MCF 10A (cell line): ENCODE data around the gene LILRA1. TPM values are rescaled to one million over a fixed set of nuclear protein-coding genes. Genes with fewer than 3 reads are reported as not detected.
"Not testable (repeated sequence)": the region's sequence is repeated elsewhere in the genome, so short reads cannot be mapped to it uniquely, and the experiment has no call there.

Experiments
- Bru-seq: library from RNA; stranded (reverse); fragments of 400-500 nt; gene quantifications from one replicate; lab custom pipeline; 2021; lab: Mats Ljungman, UMichigan
- BruChase-seq, 2 experiments: library from RNA; stranded (reverse); fragments of 400-500 nt; gene quantifications; one replicate each; lab custom pipeline; 2021; lab: Mats Ljungman, UMichigan
- BruUV-seq: library from RNA; stranded (reverse); fragments of 400-500 nt; replicated peaks from 2 replicates; lab custom pipeline; 2021; lab: Mats Ljungman, UMichigan
- CTCF ChIA-PET: fragments of 300-600 bp; sonication (Branson Sonifier 250); formaldehyde crosslinking; extraction: SDS; loops from one replicate; lab custom pipeline; 2021; ENCODE audit warnings: antibody characterized with exemption, inconsistent platforms; lab: Yijun Ruan, JAX
- POLR2A ChIA-PET: fragments of 300-600, 350-650 bp; sonication (Branson Sonifier 250); formaldehyde crosslinking; extraction: SDS; loops from one replicate; lab custom pipeline; 2020; ENCODE audit warnings: antibody characterized with exemption, inconsistent platforms; lab: Yijun Ruan, JAX
- DNase-seq: peaks from one replicate; pipeline ENCODE4 v3.0.0-alpha.2; 2018; ENCODE audit not compliant: unreplicated experiment
- H3K27ac Mint-ChIP-seq: one replicate; pipeline ENCODE4 v1.8.0; 2022; ENCODE audit warnings: mild to moderate bottlenecking, low read depth, mixed read lengths; ENCODE audit not compliant: unreplicated experiment
- H3K27me3 Mint-ChIP-seq: one replicate; pipeline ENCODE4 v1.8.0; 2022; ENCODE audit warnings: mixed read lengths; ENCODE audit not compliant: insufficient read depth, unreplicated experiment
- H3K36me3 Mint-ChIP-seq: one replicate; pipeline ENCODE4 v1.8.0; 2022; ENCODE audit warnings: mild to moderate bottlenecking, moderate library complexity, mixed read lengths; ENCODE audit not compliant: insufficient read depth, unreplicated experiment
- H3K4me1 Mint-ChIP-seq: one replicate; pipeline ENCODE4 v1.8.0; 2022; ENCODE audit warnings: mixed read lengths; ENCODE audit not compliant: insufficient read depth, unreplicated experiment
- H3K4me3 Mint-ChIP-seq: one replicate; pipeline ENCODE4 v1.8.0; 2022; ENCODE audit warnings: mild to moderate bottlenecking, moderate library complexity, mixed read lengths; ENCODE audit not compliant: unreplicated experiment
- H3K9me3 Mint-ChIP-seq: one replicate; pipeline ENCODE4 v1.8.0; 2022; ENCODE audit warnings: mixed read lengths; ENCODE audit not compliant: unreplicated experiment
- CTCF ChIP-seq: fragments of 200-600 bp; IDR thresholded peaks from one replicate; pipeline ENCODE4 v1.8.0; 2022; ENCODE audit warnings: antibody characterized with exemption, mild to moderate bottlenecking; ENCODE audit not compliant: unreplicated experiment
- intact Hi-C: fragments of 100-400 bp; cut with micrococcal nuclease; formaldehyde crosslinking; loops from 2 replicates; pipeline ENCODE4 v1.14.1; 2022
- long read RNA-seq: library from polyadenylated mRNA; stranded (forward); transcript quantifications from one replicate; pipeline ENCODE4 v2.0.0, GENCODE V29; 2022
- total RNA-seq: library from RNA; stranded (reverse); gene quantifications from 2 replicates; pipeline ENCODE4 v1.2.3, GENCODE V29; 2022

The LILRA1 gene
- not detected in 2 replicates for total RNA-seq
- Bru-seq, nascent RNA: not detected
- BruChase-seq, experiment 1, labeled RNA remaining after a 6-hour chase: not detected
- BruChase-seq, experiment 2, labeled RNA remaining after a 2-hour chase: not detected
- long read RNA-seq: 0 reads

- H3K27me3 Mint-ChIP-seq, DNase-seq, H3K36me3 Mint-ChIP-seq, H3K4me1 Mint-ChIP-seq, intact Hi-C loops, BruUV-seq, H3K27ac Mint-ChIP-seq, H3K4me3 Mint-ChIP-seq: not testable (repeated sequence)
- peaks cover 21% of the 10 kb centered on the region for H3K9me3 Mint-ChIP-seq
- ChIA-PET POLR2A (interaction anchor here (0.6 kb wide), 1 partner anchor 21 kb away, joined by 6 read pairs; no protein-coding TSS in a partner anchor), CTCF (interaction anchor here (0.6 kb wide), 1 partner anchor 334 kb away, joined by 3 read pairs; no protein-coding TSS in a partner anchor)
These were observed at the start of gene LILRA1 for GRCh38 chr19:54593445-54593844. LILRA1 (plus strand) TSS chr19:54593632; CDS start chr19:54594245, 613 bp downstream.

DNA sequence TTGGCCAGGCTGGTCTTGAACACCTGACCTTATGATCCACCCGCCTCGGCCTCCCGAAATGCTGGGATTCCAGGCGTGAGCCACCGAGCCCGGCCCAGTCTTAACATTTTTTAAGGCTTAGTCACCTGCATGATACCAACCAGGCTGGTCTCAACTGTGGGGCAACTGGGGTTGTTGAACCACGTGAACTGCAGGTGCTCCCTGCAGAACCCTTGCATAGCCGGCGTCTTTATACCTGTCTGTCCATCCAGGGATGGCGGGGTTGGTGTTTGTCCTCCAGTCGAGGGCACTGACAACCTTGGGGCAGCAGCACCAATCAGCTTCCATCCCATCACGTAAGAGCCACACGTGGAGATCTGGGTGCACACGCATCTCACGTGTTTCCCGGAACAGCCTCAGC, 44.6 kb upstream of the LILRA1 start:
- peaks cover 32% of the 10 kb centered on the region for H3K9me3 Mint-ChIP-seq
- intact Hi-C loops: no loop called here
- no peaks in the 10 kb centered on the region for H3K36me3 Mint-ChIP-seq
- BruUV-seq: no TSS peak
- H3K4me1 Mint-ChIP-seq: no peaks in the 10 kb centered on the region
- no peak for DNase-seq
- ChIA-PET POLR2A (no interaction called here), CTCF (no interaction called here)
- no peaks in the 10 kb centered on the region for H3K27me3 Mint-ChIP-seq
- H3K27ac Mint-ChIP-seq: no peak overlapping the region
- TF ChIP-seq CTCF: no peak
- H3K4me3 Mint-ChIP-seq: no peak overlapping the region

DNA sequence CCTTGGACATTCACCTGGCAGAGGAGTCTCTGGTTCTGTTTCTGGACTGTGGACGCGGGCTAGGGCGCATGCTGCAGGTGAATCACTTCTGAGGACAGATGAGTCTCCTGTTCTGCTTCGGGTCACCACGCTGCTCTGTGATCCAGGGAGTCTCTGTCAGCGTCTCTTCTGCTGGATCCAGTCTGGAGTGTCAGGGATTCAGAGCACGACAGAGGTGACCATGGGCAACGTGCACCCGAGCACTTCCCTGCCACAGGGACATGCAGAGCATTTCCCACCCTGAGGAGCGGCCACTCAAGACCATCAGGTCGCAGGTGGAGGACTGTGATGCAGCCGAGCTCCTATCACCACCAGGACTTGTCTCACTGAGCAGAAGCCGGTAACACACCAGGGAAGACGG, 44.2 kb upstream of the LILRA1 start:
- Mint-ChIP-seq H3K4me3 (no peak overlapping the region), H3K27me3 (no peaks in the 10 kb centered on the region), H3K4me1 (no peaks in the 10 kb centered on the region), H3K9me3 (peaks cover 28% of the 10 kb centered on the region), H3K36me3 (no peaks in the 10 kb centered on the region), H3K27ac (no peak overlapping the region)
- ChIA-PET POLR2A (no interaction called here), CTCF (interaction anchor here (0.6 to 0.9 kb wide), 2 partner anchors 70 to 1465 kb away, joined by 3 to 5 read pairs; no protein-coding TSS in a partner anchor)
- intact Hi-C loops: no loop called here
- DNase-seq: no peak
- BruUV-seq: no TSS peak
- no peak for TF ChIP-seq CTCF

- ChIA-PET CTCF (interaction anchor here (0.7 kb wide), 1 partner anchor 106 kb away, joined by 3 read pairs; no protein-coding TSS in a partner anchor), POLR2A (no interaction called here)
- Mint-ChIP-seq H3K9me3 (peaks cover 12% of the 10 kb centered on the region), H3K27ac (no peak overlapping the region), H3K4me3 (no peak overlapping the region), H3K36me3 (no peaks in the 10 kb centered on the region), H3K27me3 (no peaks in the 10 kb centered on the region), H3K4me1 (no peaks in the 10 kb centered on the region)
- no peak for DNase-seq
- no peak for TF ChIP-seq CTCF
- intact Hi-C loops: no loop called here
- BruUV-seq: no TSS peak
These were observed 42.1 kb upstream of the LILRA1 start for GRCh38 chr19:54551293-54551692.
